ENCODE results near the gene CTNND1. TPM values are rescaled to one million over a fixed set of nuclear protein-coding genes. Genes with fewer than 3 reads are reported as not detected.
A peak's percentile ranks its signal among the peaks of the same experiment; 100 is the strongest.
"Not testable (repeated sequence)": the region's sequence is repeated elsewhere in the genome, so short reads cannot be mapped to it uniquely, and the experiment has no call there.

Gene CTNND1
- total RNA-seq, 1 experiment from 2014 or later, result 75.8 TPM

GRCh38 chr11:57791321-57792059 lies 29.9 kb downstream of the CTNND1 start:
- DNase-seq (ENCODE audit: low read depth), result no peak

- DNase-seq (ENCODE audit: low read depth), result peak; percentile 7
Observed at GRCh38 chr11:57792060-57792541, 30.5 kb downstream of the CTNND1 start.

GRCh38 chr11:57792870-57793269 lies 31.3 kb downstream of the CTNND1 start:
- peak; percentile 28 for DNase-seq (ENCODE audit: low read depth)

GRCh38 chr11:57793351-57794115 lies 31.9 kb downstream of the CTNND1 start:
- DNase-seq (ENCODE audit: low read depth), result no peak

GRCh38 chr11:57798905-57799559 lies 37.4 kb downstream of the CTNND1 start:
- DNase-seq (ENCODE audit: low read depth), result peak; percentile 14

GRCh38 chr11:57800444-57801182 lies 39.0 kb downstream of the CTNND1 start:
- DNase-seq (ENCODE audit: low read depth), result peak; percentile 59

- no peak for DNase-seq (ENCODE audit: low read depth)
Observed at GRCh38 chr11:57801183-57801485, 39.5 kb downstream of the CTNND1 start.

GRCh38 chr11:57802411-57802810 lies 40.8 kb downstream of the CTNND1 start:
- no peak for DNase-seq (ENCODE audit: low read depth)

- DNase-seq (ENCODE audit: low read depth), result no peak
Observed at GRCh38 chr11:57804466-57804865, 42.9 kb downstream of the CTNND1 start.

- no peak for DNase-seq (ENCODE audit: low read depth)
Observed at GRCh38 chr11:57805780-57806179, 44.2 kb downstream of the CTNND1 start.

GRCh38 chr11:57812634-57813033 lies 51.0 kb downstream of the CTNND1 start:
- no peak for DNase-seq (ENCODE audit: low read depth)

GRCh38 chr11:57815476-57815875 lies 53.9 kb downstream of the CTNND1 start:
- no peak for DNase-seq (ENCODE audit: low read depth)

- DNase-seq (ENCODE audit: low read depth), result no peak
Observed at GRCh38 chr11:57815877-57816276, 54.3 kb downstream of the CTNND1 start.

- no peak for DNase-seq (ENCODE audit: low read depth)
Observed at GRCh38 chr11:57818812-57819211, 57.2 kb downstream of the CTNND1 start.

GRCh38 chr11:57819252-57819979 lies 57.8 kb downstream of the CTNND1 start:
- DNase-seq (ENCODE audit: low read depth), result no peak

GRCh38 chr11:57823859-57824258 lies 62.3 kb downstream of the CTNND1 start:
- DNase-seq (ENCODE audit: low read depth), result no peak

- DNase-seq (ENCODE audit: low read depth), result no peak
Observed at GRCh38 chr11:57834852-57835251, 73.2 kb downstream of the CTNND1 start.

GRCh38 chr11:57838609-57839008 lies 77.0 kb downstream of the CTNND1 start:
- DNase-seq (ENCODE audit: low read depth), result not testable (repeated sequence)

GRCh38 chr11:57842873-57843272 lies 81.3 kb downstream of the CTNND1 start:
- no peak for DNase-seq (ENCODE audit: low read depth)

GRCh38 chr11:57867966-57868365 lies 106.4 kb downstream of the CTNND1 start:
- DNase-seq (ENCODE audit: low read depth), result no peak

GRCh38 chr11:57868491-57868890 lies 106.9 kb downstream of the CTNND1 start:
- DNase-seq (ENCODE audit: low read depth), result no peak
